HFFc6 (cell line): Measurements from ENCODE around the gene NRP1. TPM values are rescaled to one million over a fixed set of nuclear protein-coding genes. Genes with fewer than 3 reads are reported as not detected.

Experiments
- DNase-seq: peaks from one replicate; pipeline ENCODE4 v3.0.0-alpha.2; 2018
- H3K27ac Mint-ChIP-seq: 2 replicates; pipeline ENCODE4 v1.8.0; 2020; ENCODE audit warnings: mild to moderate bottlenecking, mixed read lengths
- H3K27me3 Mint-ChIP-seq: 2 replicates; pipeline ENCODE4 v1.8.0; 2021; ENCODE audit warnings: mild to moderate bottlenecking, moderate library complexity, mixed read lengths; ENCODE audit not compliant: insufficient read depth
- H3K36me3 Mint-ChIP-seq: 2 replicates; pipeline ENCODE4 v1.8.0; 2021; ENCODE audit warnings: low read depth, mixed read lengths
- H3K4me1 Mint-ChIP-seq: 2 replicates; pipeline ENCODE4 v1.8.0; 2020; ENCODE audit warnings: low read depth, mixed read lengths
- H3K4me3 Mint-ChIP-seq: 2 replicates; pipeline ENCODE4 v1.8.0; 2020; ENCODE audit warnings: mild to moderate bottlenecking, moderate library complexity, mixed read lengths
- H3K9me3 Mint-ChIP-seq: 2 replicates; pipeline ENCODE4 v1.8.0; 2020; ENCODE audit warnings: mild to moderate bottlenecking, mixed read lengths
- total RNA-seq, 6 experiments: library from RNA; stranded (reverse); fragmentation: NEBNext Ultra II Directional; extraction: Animal tissue kit (Norgen Biotek cat#: 25700); gene quantifications; 2 replicates in 1 of 6; 3 replicates in 5 of 6; pipeline ENCODE4 v1.2.3, GENCODE V29; 2021
- TF ChIP-seq, protein P1 (sequence below): fragments of 200-600 bp; sonication (generic); IDR thresholded peaks from 2 replicates; pipeline ENCODE4 v1.5.0; 2021; ENCODE audit warnings: antibody characterized with exemption, mild to moderate bottlenecking

NRP1 gene
- total RNA-seq, 6 experiments from 2014 or later = 136 to 164 (median 147) TPM

DNA sequence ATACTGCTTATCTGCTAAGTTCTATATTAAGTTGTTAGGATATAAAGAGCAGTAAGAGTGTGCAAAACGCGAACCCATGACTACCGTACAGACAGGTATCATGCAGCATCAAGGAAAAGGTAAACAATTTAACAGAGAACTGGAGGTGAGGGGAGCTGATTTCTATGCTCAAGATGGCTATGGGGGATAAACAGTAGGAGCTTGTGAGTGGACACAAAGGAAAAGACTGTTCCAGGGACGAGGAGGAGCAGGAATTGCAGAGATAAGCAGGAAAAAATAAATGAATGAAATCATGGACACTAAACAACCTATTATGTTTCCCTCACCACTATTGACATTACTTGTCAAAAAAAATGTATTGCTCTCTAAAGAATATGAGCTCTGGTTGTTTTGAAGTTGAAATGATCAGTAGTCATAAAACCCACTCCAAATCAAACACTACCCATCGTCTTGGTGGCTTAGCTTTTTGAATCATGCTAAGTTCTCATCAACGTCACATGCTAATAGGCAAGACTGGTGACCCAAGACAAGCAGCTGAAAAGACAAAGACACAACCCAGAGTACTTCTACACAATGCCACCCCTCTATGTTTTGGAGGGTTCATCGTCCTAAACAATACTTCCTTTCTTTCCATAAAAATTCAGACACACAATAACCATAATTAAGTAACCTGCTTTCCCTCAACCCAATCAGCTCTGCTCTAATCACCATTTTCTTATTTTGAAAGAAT is 102.7 kb downstream of the NRP1 start:
- Mint-ChIP-seq H3K27ac (peak overlapping the region; percentile 45; the same call in 1 of the 2 replicates), H3K4me1 (peaks cover 87% of the 10 kb centered on the region), H3K4me3 (no peak overlapping the region), H3K9me3 (no peaks in the 10 kb centered on the region), H3K27me3 (peaks cover 2% of the 10 kb centered on the region; the same call in 1 of the 2 replicates), H3K36me3 (peaks cover 55% of the 10 kb centered on the region)
- TF ChIP-seq, protein P1, sequence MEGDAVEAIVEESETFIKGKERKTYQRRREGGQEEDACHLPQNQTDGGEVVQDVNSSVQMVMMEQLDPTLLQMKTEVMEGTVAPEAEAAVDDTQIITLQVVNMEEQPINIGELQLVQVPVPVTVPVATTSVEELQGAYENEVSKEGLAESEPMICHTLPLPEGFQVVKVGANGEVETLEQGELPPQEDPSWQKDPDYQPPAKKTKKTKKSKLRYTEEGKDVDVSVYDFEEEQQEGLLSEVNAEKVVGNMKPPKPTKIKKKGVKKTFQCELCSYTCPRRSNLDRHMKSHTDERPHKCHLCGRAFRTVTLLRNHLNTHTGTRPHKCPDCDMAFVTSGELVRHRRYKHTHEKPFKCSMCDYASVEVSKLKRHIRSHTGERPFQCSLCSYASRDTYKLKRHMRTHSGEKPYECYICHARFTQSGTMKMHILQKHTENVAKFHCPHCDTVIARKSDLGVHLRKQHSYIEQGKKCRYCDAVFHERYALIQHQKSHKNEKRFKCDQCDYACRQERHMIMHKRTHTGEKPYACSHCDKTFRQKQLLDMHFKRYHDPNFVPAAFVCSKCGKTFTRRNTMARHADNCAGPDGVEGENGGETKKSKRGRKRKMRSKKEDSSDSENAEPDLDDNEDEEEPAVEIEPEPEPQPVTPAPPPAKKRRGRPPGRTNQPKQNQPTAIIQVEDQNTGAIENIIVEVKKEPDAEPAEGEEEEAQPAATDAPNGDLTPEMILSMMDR = no peak
- no peak for DNase-seq

DNA sequence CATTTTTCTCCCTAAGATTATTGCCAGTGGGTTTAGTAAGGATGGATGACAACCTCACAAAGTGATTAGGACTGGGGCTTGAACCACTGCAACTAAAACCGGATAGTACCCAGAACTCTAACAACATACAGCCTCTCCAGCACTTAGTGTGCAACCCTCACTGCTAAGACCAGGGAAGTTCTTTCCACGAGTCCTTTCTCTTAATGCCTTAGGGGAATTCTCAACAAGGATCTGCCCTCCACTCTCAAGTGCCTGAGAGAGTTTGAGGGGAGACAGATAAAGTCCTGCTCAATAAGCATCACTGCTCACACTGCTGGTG is 104.6 kb downstream of the NRP1 start:
- H3K27ac Mint-ChIP-seq = peak overlapping the region; percentile 96
- no peaks in the 10 kb centered on the region for H3K9me3 Mint-ChIP-seq
- H3K4me3 Mint-ChIP-seq = peak overlapping the region; percentile 32
- H3K4me1 Mint-ChIP-seq = peaks cover 70% of the 10 kb centered on the region
- peaks cover 64% of the 10 kb centered on the region for H3K36me3 Mint-ChIP-seq
- peaks cover 2% of the 10 kb centered on the region; the same call in 1 of the 2 replicates for H3K27me3 Mint-ChIP-seq
- TF ChIP-seq, protein P1 = no peak
- no peak for DNase-seq

GRCh38 chr10:33229252-33229948 is 105.1 kb downstream of the NRP1 start:
- Mint-ChIP-seq H3K4me3 (peak overlapping the region; percentile 32), H3K27ac (peak overlapping the region; percentile 96), H3K36me3 (peaks cover 64% of the 10 kb centered on the region), H3K27me3 (peaks cover 2% of the 10 kb centered on the region; the same call in 1 of the 2 replicates), H3K4me1 (peaks cover 70% of the 10 kb centered on the region), H3K9me3 (no peaks in the 10 kb centered on the region)
- TF ChIP-seq, protein P1 = no peak
- peak; percentile 37 for DNase-seq

- TF ChIP-seq, protein P1 = no peak
- H3K27ac Mint-ChIP-seq = no peak overlapping the region
- peaks cover 4% of the 10 kb centered on the region; the same call in 1 of the 2 replicates for H3K27me3 Mint-ChIP-seq
- H3K4me1 Mint-ChIP-seq = peaks cover 70% of the 10 kb centered on the region
- no peak for DNase-seq
- no peak overlapping the region for H3K4me3 Mint-ChIP-seq
- H3K9me3 Mint-ChIP-seq = no peaks in the 10 kb centered on the region
- H3K36me3 Mint-ChIP-seq = peaks cover 70% of the 10 kb centered on the region
These were observed 106.0 kb downstream of the NRP1 start for GRCh38 chr10:33228426-33228825.

DNA sequence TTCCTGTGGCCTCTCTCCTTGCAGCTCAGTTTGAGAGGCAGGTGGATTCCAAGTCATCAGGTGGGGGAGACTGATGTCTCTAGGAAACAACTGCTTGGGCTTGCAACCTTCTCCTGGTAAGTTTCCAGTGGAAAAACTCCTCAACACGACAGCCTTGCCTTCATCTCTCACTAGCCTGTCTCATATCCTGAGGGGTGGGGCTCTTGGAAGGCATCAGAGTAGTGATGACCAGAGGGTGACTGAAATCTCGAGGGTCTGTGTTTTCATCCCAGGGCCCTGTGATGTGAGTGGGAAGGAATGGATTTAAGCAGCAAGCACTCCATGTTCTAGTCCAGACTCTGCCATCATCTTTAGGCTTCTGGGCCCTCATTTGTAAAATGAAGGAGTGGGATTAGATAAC is 107.0 kb downstream of the NRP1 start:
- Mint-ChIP-seq H3K4me3 (no peak overlapping the region), H3K9me3 (no peaks in the 10 kb centered on the region), H3K4me1 (peaks cover 62% of the 10 kb centered on the region), H3K27ac (peak overlapping the region; percentile 13; the same call in 1 of the 2 replicates), H3K27me3 (peaks cover 4% of the 10 kb centered on the region; the same call in 1 of the 2 replicates), H3K36me3 (peaks cover 70% of the 10 kb centered on the region)
- DNase-seq = no peak
- TF ChIP-seq, protein P1 = no peak
